Pancreas (tissue), 10 donors: ENCODE data around the gene DVL3. TPM values are rescaled to one million over a fixed set of nuclear protein-coding genes. Genes with fewer than 3 reads are reported as not detected.

Experiments used
- ATAC-seq, 4 donors: fragments of 200-7000 bp; cut with Tn5 transposase; one replicate each; pipeline versions ENCODE4 v1.8.0 to v1.9.1; 2020; ENCODE audit warnings: mild to moderate bottlenecking in 4 of 4, moderate library complexity in 4 of 4
- DNase-seq, 6 donors: peaks; one replicate each; pipeline ENCODE4 v3.0.0-alpha.2; 2020
- FAIRE-seq: peaks from 2 replicates; lab custom pipeline; 2012; peaks lifted over from hg19 to GRCh38; lab: Jason Lieb, UNC
- H3K27ac ChIP-seq, 4 donors: fragments of 200-600 bp; sonication (generic); 1 replicate in 3 of 4; 2 replicates in 1 of 4; pipeline versions ENCODE4 v1.5.0 to v1.8.0; 2020
- H3K27me3 ChIP-seq, 4 donors: fragments of 200-600 bp; one replicate each; pipeline ENCODE4 v1.8.0; 2021
- H3K36me3 ChIP-seq, 3 donors: fragments of 200-600 bp; sonication (generic) in 1 of 3; one replicate each; pipeline versions ENCODE4 v1.5.0 to v1.8.0; 2020 to 2021
- H3K4me1 ChIP-seq, 3 donors: fragments of 200-600 bp; one replicate each; pipeline ENCODE4 v1.8.0; 2021
- H3K4me3 ChIP-seq, 4 donors: fragments of 200-600 bp; sonication (generic) in 2 of 4; one replicate each; pipeline versions ENCODE4 v1.5.0 to v1.8.0; 2020 to 2021
- H3K9me3 ChIP-seq, 4 donors: fragments of 200-600 bp; one replicate each; pipeline ENCODE4 v1.8.0; 2021
- WGBS, 2 donors: extraction: QIAGEN DNeasy Blood & Tissue Kit; methylation state at CpG; one replicate each; pipeline ENCODE4 v1.1.7; 2013; 5-methylcytosine and 5-hydroxymethylcytosine counted together
- intact Hi-C, 3 donors: fragments of 100-400 bp; cut with DNase I; formaldehyde crosslinking; loops; one replicate each; pipeline versions ENCODE4 v1.11.1 to v1.14.2; 2022
- polyA plus RNA-seq, 2 donors: library from polyadenylated mRNA; stranded (reverse); fragments of 200-250 nt; gene quantifications; one replicate each; pipeline ENCODE4 v1.2.3, GENCODE V29; 2013
- total RNA-seq, 6 donors: library from RNA; stranded (reverse); fragmentation: NEBNext Ultra II Directional in 4 of 6; extraction: Animal tissue kit (Norgen Biotek cat#: 25700) in 4 of 6; gene quantifications; one replicate each; pipeline versions ENCODE4 v1.2.1 to v1.2.4, GENCODE V29; 2021 to 2023
- TF ChIP-seq, protein P1 (sequence below), 4 donors: fragments of 200-600 bp; sonication (generic) in 3 of 4; IDR thresholded peaks; one replicate each; pipeline versions ENCODE4 v1.5.0 to v1.8.0; 2021; ENCODE audit warnings: antibody characterized with exemption in 4 of 4
- donor health status: healthy with polysubstance abuse.
- donor health status: DM: no; HTN: no; CAD: no; lungs with moderate emphysema.
- donor health status: DM: no; HTN: no; CAD: no.
- donor health status: control.
- donor health status: control.
- donor health status: Bipolar disorder and iron deficiency.
- donor health status: DM: yes; HTN: yes; CAD: no.
- donor health status: DM: no; HTN: no; CAD: no.
- donor health status: DM: no; HTN: no; CAD: no.
- donor health status: DM: yes; HTN: yes; CAD: no.

The DVL3 gene
- total and polyA plus RNA-seq, 8 donors, result 31.0 to 53.8 (median 35.9) TPM

DNA sequence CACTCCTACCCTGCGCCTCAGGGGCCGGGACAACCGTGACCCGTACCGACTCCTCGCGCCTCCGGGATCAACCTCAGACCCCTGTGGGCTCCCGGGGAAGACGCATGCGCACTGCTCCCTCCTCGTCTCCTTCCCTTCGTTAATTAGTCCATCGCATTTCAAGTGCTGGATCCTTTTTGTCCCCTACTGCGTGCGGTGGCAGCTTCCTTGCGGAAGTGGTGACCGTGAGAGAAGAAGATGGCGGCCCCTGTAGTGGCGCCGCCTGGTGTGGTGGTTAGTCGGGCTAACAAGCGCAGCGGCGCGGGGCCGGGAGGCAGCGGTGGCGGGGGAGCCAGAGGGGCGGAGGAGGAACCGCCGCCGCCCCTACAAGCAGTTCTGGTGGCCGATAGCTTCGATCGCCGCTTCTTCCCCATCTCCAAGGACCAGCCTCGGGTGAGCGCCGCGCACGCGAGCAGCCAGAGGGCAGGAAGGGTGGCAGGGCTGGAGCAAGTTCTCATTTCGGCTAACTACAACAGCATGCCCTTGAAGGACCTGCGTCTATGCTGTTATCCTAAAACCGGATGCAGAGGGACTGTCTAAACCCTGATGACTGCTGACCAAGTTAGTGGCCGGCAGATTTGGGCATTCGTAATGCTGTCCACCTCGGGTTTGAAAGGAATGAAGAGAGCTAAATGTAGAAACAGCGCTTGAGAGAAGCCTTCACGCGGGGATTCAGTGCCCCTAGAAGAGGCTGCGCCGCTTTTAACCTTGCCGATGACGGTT, 19.8 kb upstream of the DVL3 start, which contains the start of gene EIF2B5:
Gene EIF2B5, plus strand, starts transcription at position 210 of the 762 bp plus-strand sequence. Its CDS starts 28 bp downstream, at position 238.
- H3K27me3 ChIP-seq, result no peaks in the 10 kb centered on the region
- DNase-seq (peak; percentile 85 to 96 (median 88)), FAIRE-seq (no peak), ATAC-seq (peak; percentile 91 to 96 (median 92))
- intact Hi-C loops, result no loop called here
- WGBS, 2 donors, result 0 to 1% methylated on average over 54 to 56 of the region's 56 CpGs
- TF ChIP-seq, protein P1, sequence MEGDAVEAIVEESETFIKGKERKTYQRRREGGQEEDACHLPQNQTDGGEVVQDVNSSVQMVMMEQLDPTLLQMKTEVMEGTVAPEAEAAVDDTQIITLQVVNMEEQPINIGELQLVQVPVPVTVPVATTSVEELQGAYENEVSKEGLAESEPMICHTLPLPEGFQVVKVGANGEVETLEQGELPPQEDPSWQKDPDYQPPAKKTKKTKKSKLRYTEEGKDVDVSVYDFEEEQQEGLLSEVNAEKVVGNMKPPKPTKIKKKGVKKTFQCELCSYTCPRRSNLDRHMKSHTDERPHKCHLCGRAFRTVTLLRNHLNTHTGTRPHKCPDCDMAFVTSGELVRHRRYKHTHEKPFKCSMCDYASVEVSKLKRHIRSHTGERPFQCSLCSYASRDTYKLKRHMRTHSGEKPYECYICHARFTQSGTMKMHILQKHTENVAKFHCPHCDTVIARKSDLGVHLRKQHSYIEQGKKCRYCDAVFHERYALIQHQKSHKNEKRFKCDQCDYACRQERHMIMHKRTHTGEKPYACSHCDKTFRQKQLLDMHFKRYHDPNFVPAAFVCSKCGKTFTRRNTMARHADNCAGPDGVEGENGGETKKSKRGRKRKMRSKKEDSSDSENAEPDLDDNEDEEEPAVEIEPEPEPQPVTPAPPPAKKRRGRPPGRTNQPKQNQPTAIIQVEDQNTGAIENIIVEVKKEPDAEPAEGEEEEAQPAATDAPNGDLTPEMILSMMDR (IDR thresholded peaks at IDR 0.05), result no peak
- no peaks in the 10 kb centered on the region for H3K9me3 ChIP-seq
- H3K27ac ChIP-seq, result peak within 1 kb of the TSS; percentile 70 to 95 (median 84)
- H3K4me1 ChIP-seq, result peaks cover 4 to 13% (median 11%) of the 10 kb centered on the region in 3 donors
- peaks cover 0 to 3% (median under 1%) of the 10 kb centered on the region in 3 donors for H3K36me3 ChIP-seq
- H3K4me3 ChIP-seq, result peak within 1 kb of the TSS; percentile 89 to 98 (median 94)

DNA sequence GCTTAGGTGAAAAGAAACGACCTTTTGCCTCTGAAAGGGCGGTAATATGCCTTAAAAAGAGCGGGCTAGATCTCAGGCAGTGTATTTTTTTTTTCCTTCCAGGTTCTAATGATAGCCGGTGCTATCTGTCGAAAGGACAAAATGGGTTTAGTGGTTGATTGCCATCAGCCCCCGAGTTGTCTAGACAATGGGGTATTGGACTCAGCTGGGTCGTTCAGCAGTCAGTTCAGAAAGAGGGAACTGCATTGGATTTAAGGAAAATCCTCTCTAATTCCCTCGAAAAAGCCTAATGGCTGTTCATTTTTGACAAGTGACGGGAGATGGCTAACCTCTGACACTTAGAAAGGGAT, 19.3 kb upstream of the DVL3 start:
- DNase-seq (no peak), FAIRE-seq (no peak)

DNA sequence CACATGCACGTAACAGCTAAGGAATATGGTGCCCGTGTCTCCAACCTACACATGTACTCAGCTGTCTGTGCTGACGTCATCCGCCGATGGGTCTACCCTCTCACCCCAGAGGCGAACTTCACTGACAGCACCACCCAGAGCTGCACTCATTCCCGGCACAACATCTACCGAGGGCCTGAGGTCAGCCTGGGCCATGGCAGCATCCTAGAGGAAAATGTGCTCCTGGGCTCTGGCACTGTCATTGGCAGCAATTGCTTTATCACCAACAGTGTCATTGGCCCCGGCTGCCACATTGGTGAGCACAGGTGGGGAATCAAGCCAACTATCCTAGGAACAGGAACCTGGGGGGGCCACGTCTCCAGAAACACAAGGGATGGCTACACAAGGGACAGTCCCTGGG, 14.7 kb upstream of the DVL3 start:
- no peak for DNase-seq
- Histone ChIP-seq H3K4me1 (peaks cover 4 to 13% (median 11%) of the 10 kb centered on the region in 3 donors), H3K9me3 (no peaks in the 10 kb centered on the region), H3K36me3 (peaks cover 0 to 49% (median 14%) of the 10 kb centered on the region in 3 donors), H3K4me3 (no peak overlapping the region), H3K27me3 (no peaks in the 10 kb centered on the region), H3K27ac (no peak overlapping the region)
- 88 to 90% methylated on average over 10 of the region's 10 CpGs for WGBS, 2 donors
- intact Hi-C loops, result loop anchor here in 2 of 3 donors (5.0 to 10.0 kb wide), 2 partner anchors 94 to 107 kb away; partner anchors contain the start of genes ALG3 (in 1 of the 2) and EEF1AKMT4 (in 1 of the 2)
- no peak for FAIRE-seq
- no peak for ATAC-seq
- TF ChIP-seq, protein P1 (IDR thresholded peaks at IDR 0.05), result no peak

More for the DNA sequence above, 19.3 kb upstream of the DVL3 start:
- 1 to 3% methylated on average over 9 of the region's 9 CpGs for WGBS, 2 donors
- peak overlapping the region in 3 of 4 donors; percentile 70 to 95 (median 75) for H3K27ac ChIP-seq
- peak overlapping the region; percentile 89 to 98 (median 94) for H3K4me3 ChIP-seq
- TF ChIP-seq, protein P1 (IDR thresholded peaks at IDR 0.05), result no peak
- H3K27me3 ChIP-seq, result no peaks in the 10 kb centered on the region
- intact Hi-C loops, result no loop called here
- peaks cover 4 to 13% (median 11%) of the 10 kb centered on the region in 3 donors for H3K4me1 ChIP-seq
- no peaks in the 10 kb centered on the region for H3K9me3 ChIP-seq
- peaks cover 0 to 9% (median 5%) of the 10 kb centered on the region in 3 donors for H3K36me3 ChIP-seq
- ATAC-seq, result no peak

DNA sequence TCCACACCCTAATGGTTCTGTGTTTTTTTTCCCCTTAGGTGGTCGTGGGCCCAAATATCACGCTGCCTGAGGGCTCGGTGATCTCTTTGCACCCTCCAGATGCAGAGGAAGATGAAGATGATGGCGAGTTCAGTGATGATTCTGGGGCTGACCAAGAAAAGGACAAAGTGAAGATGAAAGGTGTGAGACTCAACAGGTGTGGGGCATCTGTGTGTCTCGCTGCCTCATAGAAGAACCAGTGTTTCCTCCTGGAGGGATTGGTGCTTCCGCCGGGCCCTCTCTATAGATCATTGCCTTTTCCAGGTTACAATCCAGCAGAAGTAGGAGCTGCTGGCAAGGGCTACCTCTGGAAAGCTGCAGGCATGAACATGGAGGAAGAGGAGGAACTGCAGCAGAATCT, 13.0 kb upstream of the DVL3 start:
- 86 to 88% methylated on average over 7 of the region's 7 CpGs for WGBS, 2 donors
- no peak for DNase-seq
- no peak for ATAC-seq
- no peak overlapping the region for H3K27ac ChIP-seq
- H3K36me3 ChIP-seq, result peaks cover 0 to 53% (median 14%) of the 10 kb centered on the region in 3 donors
- H3K4me3 ChIP-seq, result no peak overlapping the region
- peaks cover 0 to 3% (median under 1%) of the 10 kb centered on the region in 3 donors for H3K4me1 ChIP-seq
- H3K9me3 ChIP-seq, result no peaks in the 10 kb centered on the region
- intact Hi-C loops, result loop anchor here in 2 of 3 donors (5.0 to 10.0 kb wide), 2 partner anchors 93 to 105 kb away; partner anchors contain the start of genes ALG3 (in 1 of the 2) and EEF1AKMT4 (in 1 of the 2)
- FAIRE-seq, result no peak
- TF ChIP-seq, protein P1 (IDR thresholded peaks at IDR 0.05), result no peak
- H3K27me3 ChIP-seq, result no peaks in the 10 kb centered on the region
